Gastrocnemius medialis (tissue), 4 donors: ENCODE results near the gene ANKRD2. TPM values are rescaled to one million over a fixed set of nuclear protein-coding genes. Genes with fewer than 3 reads are reported as not detected.
A peak's percentile ranks its signal among the peaks of the same experiment; 100 is the strongest.

Source experiments
- ATAC-seq, 2 donors: fragments of 150-250 bp; one replicate each; pipeline ENCODE4 v1.9.1; 2016
- DNase-seq, 2 donors: peaks; one replicate each; pipeline ENCODE4 v3.0.0-alpha.2; 2019
- H3K27ac ChIP-seq, 4 donors: fragments of 200-600 bp; sonication (generic); 1 replicate in 1 of 4; 2 replicates in 3 of 4; pipeline ENCODE4 v1.5.1; 2016 to 2018; ENCODE audit warnings: mild to moderate bottlenecking in 2 of 4, moderate library complexity in 1 of 4
- H3K27me3 ChIP-seq, 3 donors: fragments of 200-600 bp; sonication (generic) in 2 of 3; 1 replicate in 1 of 3; 2 replicates in 2 of 3; pipeline versions ENCODE4 v1.5.1 to v1.6.0; 2016 to 2019; ENCODE audit warnings: mild to moderate bottlenecking in 1 of 3, moderate library complexity in 1 of 3
- H3K36me3 ChIP-seq, 2 donors: fragments of 200-600 bp; sonication (generic) in 1 of 2; one replicate each; pipeline ENCODE4 v1.5.1; 2017 to 2018
- H3K4me1 ChIP-seq, 2 donors: fragments of 200-600 bp; sonication (generic) in 1 of 2; one replicate each; pipeline ENCODE4 v1.5.1; 2016 to 2017; ENCODE audit warnings: mild to moderate bottlenecking in 2 of 2
- H3K4me3 ChIP-seq, 4 donors: fragments of 200-600 bp; sonication (generic) in 3 of 4; 1 replicate in 1 of 4; 2 replicates in 3 of 4; pipeline ENCODE4 v1.5.1; 2016 to 2019; ENCODE audit warnings: mild to moderate bottlenecking in 2 of 4
- H3K9me3 ChIP-seq, 3 donors: fragments of 200-600 bp; sonication (generic) in 2 of 3; 1 replicate in 1 of 3; 2 replicates in 2 of 3; pipeline ENCODE4 v1.5.1; 2016 to 2019
- CTCF ChIP-seq, 5 experiments: fragments of 450-650 bp in 3 of 5; fragments of 200-600 bp in 2 of 5; sonication (generic) in 2 of 5; IDR thresholded peaks in 4 of 5; conservative IDR thresholded peaks in 1 of 5; 1 replicate in 4 of 5; 2 replicates in 1 of 5; pipeline ENCODE4 v1.5.1; 2016 to 2019; ENCODE audit warnings: antibody characterized with exemption in 5 of 5, mild to moderate bottlenecking in 3 of 5, moderate library complexity in 3 of 5
- POLR2A ChIP-seq, 2 donors: fragments of 450-650 bp; IDR thresholded peaks; one replicate each; pipeline ENCODE4 v1.6.1; 2017; ENCODE audit warnings: antibody characterized with exemption in 2 of 2, mild to moderate bottlenecking in 2 of 2, moderate library complexity in 2 of 2
- in situ Hi-C, 4 donors: fragments of 200-750 bp; cut with MboI; loops; one replicate each; pipeline versions ENCODE4 v1.15.0 to v1.8.0; 2017; ENCODE audit warnings: low sequenced_read_pairs in 4 of 4
- intact Hi-C: fragments of 100-400 bp; cut with DNase I; formaldehyde crosslinking; loops from one replicate; pipeline ENCODE4 v1.15.1; 2023; ENCODE audit warnings: low total_unique reads
- total RNA-seq, 4 donors: library from RNA; depleted of rRNA; stranded (reverse); fragments of >200 nt; gene quantifications; one replicate each; pipeline versions ENCODE4 v1.1.0 to v1.2.3, GENCODE V29; 2016

The ANKRD2 gene
- total RNA-seq, 4 donors from 2014 or later: 105 to 1,024 (median 853) TPM

DNA sequence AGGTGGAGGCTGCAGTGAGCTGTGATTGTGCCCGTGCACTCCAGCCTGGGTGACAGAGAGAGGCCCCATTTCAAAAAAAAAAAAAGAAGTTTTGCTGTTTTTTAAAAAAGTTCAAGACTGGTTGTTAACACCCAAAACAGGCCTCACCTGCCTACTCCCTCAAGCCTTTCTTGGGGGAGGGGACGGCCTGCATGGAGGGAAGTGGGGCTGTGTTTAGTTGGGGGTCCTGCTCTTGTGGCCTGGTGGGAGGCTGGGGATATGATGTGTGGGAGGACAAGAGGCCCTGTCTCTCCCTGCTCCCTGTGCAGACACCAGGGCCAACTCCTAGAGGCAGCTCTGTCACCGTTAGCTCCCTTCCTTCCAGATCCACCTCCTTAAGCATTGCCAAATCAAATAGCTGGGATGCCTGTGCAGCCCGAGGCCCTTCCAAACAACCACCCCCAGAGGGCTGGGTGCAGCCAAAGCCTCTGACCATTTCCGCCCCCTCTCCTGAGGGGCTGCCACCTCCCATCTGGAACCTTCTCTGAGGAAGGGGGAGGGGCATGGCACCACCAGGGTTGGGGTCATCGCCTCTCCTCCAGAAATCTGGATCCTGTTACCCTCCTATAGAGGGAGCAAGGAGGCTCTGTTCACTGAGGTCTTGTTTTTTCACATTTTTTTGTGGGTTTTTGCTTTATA is 32.9 kb upstream of the ANKRD2 start:
- intact Hi-C loops: no loop called here
- ATAC-seq (no peak), DNase-seq (no peak)
- no peaks in the 10 kb centered on the region for H3K9me3 ChIP-seq
- no peaks in the 10 kb centered on the region for H3K36me3 ChIP-seq
- H3K27me3 ChIP-seq: no peaks in the 10 kb centered on the region
- TF ChIP-seq CTCF (IDR thresholded peaks at IDR 0.05 in 4 of 5, conservative IDR thresholded peaks at IDR 0.05 in 1 of 5) (no peak), POLR2A (IDR thresholded peaks at IDR 0.05) (no peak)
- in situ Hi-C loops: no loop called here
- no peak overlapping the region for H3K4me3 ChIP-seq
- H3K27ac ChIP-seq: peak overlapping the region in 3 of 4 donors; percentile 4 to 53 (median 46)
- H3K4me1 ChIP-seq: peaks cover 34 to 36% of the 10 kb centered on the region in 2 donors

DNA sequence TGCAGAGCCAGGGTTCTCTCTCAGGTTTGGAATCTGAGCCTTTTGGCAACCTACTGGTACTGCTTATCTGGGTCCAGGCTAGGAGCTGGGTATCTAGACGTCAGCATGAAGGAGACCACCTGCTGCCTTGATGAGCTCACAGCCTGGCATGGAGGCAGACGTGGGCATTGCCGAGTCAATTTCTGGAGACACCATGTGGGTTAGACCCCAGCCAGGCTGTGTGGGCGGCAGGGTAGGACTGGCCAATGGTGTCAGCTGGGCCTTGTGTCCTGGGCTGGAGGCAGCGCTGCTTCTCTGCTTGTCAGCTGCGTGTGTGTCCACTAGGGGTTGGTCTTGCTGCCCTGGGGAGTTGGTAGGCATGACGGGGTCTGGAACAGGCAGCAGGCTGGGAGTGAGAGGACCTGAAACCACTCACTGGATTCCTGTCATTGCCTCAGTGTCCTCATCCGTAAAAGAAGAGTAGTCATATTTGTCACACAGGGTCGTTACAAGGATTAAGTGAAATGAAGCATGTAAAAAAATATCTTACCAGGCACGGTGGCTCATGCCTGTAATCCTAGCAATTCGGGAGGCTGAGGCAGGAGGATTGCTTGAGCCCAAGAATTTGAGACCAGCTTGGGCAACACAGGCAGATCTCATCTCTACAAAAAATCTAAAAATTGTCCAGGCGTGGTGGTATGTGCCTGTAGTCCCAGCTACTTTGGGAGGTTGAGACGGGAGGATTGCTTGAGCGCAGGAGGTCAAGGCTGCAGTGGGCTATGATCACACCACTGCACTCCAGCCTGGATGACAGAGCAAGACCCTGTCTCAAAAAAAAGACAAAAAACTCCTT is 31.7 kb upstream of the ANKRD2 start:
- H3K27me3 ChIP-seq: no peaks in the 10 kb centered on the region
- in situ Hi-C loops: no loop called here
- TF ChIP-seq CTCF (IDR thresholded peaks at IDR 0.05 in 4 of 5, conservative IDR thresholded peaks at IDR 0.05 in 1 of 5) (peak in 1 of 5 experiments; percentile 15), POLR2A (IDR thresholded peaks at IDR 0.05) (no peak)
- no peak overlapping the region for H3K4me3 ChIP-seq
- intact Hi-C loops: no loop called here
- peaks cover 34 to 36% of the 10 kb centered on the region in 2 donors for H3K4me1 ChIP-seq
- no peaks in the 10 kb centered on the region for H3K36me3 ChIP-seq
- no peak for DNase-seq
- ATAC-seq: no peak
- no peaks in the 10 kb centered on the region for H3K9me3 ChIP-seq
- H3K27ac ChIP-seq: peak overlapping the region in 3 of 4 donors; percentile 30 to 79 (median 73)

DNA sequence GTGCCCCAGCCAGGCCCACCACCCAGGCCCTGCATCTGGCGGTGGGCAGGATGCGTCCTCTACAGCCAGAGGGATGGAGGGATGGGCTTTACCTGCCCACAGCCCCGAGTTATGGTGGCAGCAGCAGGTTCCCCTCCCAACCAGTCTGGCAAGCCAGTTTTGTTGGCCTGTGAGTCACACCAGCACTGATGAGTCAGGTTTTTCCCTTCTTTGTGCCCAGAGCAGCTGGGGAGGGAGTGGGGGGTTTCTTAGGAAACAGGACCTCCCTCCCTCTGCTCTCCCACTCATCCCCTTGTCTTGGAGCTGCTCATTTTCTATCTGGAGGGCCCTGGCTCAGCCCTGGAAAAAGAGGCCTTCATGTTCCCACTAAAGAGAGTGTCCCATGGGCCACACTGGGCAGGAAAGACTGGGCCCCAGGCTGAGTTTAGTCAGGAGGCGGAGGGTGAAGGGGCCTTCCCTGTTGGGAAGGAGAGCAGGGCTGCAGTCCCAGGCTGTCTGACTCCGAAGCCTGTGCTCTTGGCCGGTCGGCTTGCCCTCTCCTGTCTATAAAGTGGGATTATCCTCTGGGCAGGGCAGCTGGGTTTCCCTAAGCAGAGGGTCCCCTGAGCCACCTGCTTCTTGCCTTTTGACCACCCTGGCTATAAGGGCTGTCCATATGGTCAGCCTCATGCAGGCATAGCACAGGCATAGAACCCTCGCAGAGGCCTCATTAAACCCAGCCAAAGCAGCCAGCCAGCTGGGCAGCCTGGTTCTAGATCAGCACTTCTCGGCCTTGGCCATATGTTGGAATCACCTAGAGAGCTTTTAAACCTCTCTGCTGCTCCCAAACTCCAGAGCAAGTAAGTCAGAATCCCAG is 30.2 kb upstream of the ANKRD2 start:
- in situ Hi-C loops: no loop called here
- intact Hi-C loops: loop anchor here (2.0 kb wide), 1 partner anchor 44 kb away; the partner anchor contains the start of genes MMS19 and UBTD1
- Histone ChIP-seq H3K4me1 (peaks cover 41 to 47% of the 10 kb centered on the region in 2 donors), H3K27me3 (no peaks in the 10 kb centered on the region), H3K27ac (peak overlapping the region; percentile 73 to 85 (median 81)), H3K4me3 (no peak overlapping the region), H3K36me3 (no peaks in the 10 kb centered on the region), H3K9me3 (no peaks in the 10 kb centered on the region)
- DNase-seq (peak; percentile 46 to 65), ATAC-seq (peak; percentile 73 to 79)
- no peak for TF ChIP-seq CTCF (IDR thresholded peaks at IDR 0.05 in 4 of 5, conservative IDR thresholded peaks at IDR 0.05 in 1 of 5)
- TF ChIP-seq POLR2A (IDR thresholded peaks at IDR 0.05): no peak

DNA sequence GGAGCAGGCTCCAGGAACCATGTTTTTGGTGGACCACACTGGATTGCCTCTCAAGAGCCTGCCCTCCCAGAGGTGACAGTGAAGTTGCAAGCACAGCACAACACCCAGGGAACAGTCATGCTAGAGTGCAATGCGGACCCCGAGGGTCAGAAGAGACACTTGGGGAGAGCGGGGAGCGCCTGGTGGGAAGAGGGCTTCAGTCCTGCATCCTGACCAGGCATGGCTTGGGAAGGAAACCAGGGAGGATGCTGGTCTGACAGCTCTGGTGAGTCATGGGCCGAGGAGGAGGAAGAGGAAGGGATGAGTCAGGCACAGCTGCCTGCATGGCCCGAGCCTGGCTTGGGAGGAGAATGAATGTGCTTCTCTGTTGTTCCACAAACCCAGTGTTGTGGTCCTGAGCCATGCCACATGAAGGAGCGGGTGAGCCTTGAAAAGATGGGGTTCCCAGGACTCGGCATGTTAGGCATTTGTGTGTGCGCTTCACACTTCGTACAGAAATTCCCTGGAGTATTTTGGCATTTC is 29.5 kb upstream of the ANKRD2 start:
- peak overlapping the region; percentile 73 to 85 (median 81) for H3K27ac ChIP-seq
- no peak overlapping the region for H3K4me3 ChIP-seq
- TF ChIP-seq CTCF (IDR thresholded peaks at IDR 0.05 in 4 of 5, conservative IDR thresholded peaks at IDR 0.05 in 1 of 5): no peak
- TF ChIP-seq POLR2A (IDR thresholded peaks at IDR 0.05): no peak
- ATAC-seq: peak; percentile 94 to 96
- H3K4me1 ChIP-seq: peaks cover 48 to 52% of the 10 kb centered on the region in 2 donors
- no peaks in the 10 kb centered on the region for H3K9me3 ChIP-seq
- H3K36me3 ChIP-seq: no peaks in the 10 kb centered on the region
- no peaks in the 10 kb centered on the region for H3K27me3 ChIP-seq
- intact Hi-C loops (loop anchor here (2.0 kb wide), 1 partner anchor 44 kb away; the partner anchor contains the start of genes MMS19 and UBTD1), in situ Hi-C loops (no loop called here)
- DNase-seq: peak; percentile 81 to 82
